Erythroblast (primary cell): ENCODE data around the gene ZNF513.
"Not testable (repeated sequence)": the region's sequence is repeated elsewhere in the genome, so short reads cannot be mapped to it uniquely, and the experiment has no call there.

Experiments
- GATA1 ChIP-seq: IDR thresholded peaks from 2 replicates; pipeline ENCODE4 v1.6.1; 2011; ENCODE audit warnings: low read depth, mild to moderate bottlenecking, control low read depth, low read length, moderate library complexity
- POLR2A ChIP-seq: IDR thresholded peaks from 2 replicates; pipeline ENCODE4 v1.6.1; 2011; ENCODE audit warnings: mild to moderate bottlenecking, low read length

- TF ChIP-seq POLR2A, GATA1: not testable (repeated sequence)
These were observed 27.2 kb downstream of the ZNF513 start for GRCh38 chr2:27353386-27353761.
